ENCODE measurements around the gene GTSE1. TPM values are rescaled to one million over a fixed set of nuclear protein-coding genes. Genes with fewer than 3 reads are reported as not detected.

The GTSE1 gene
- total RNA-seq, 1 experiment from 2014 or later, result 55.1 TPM

DNA sequence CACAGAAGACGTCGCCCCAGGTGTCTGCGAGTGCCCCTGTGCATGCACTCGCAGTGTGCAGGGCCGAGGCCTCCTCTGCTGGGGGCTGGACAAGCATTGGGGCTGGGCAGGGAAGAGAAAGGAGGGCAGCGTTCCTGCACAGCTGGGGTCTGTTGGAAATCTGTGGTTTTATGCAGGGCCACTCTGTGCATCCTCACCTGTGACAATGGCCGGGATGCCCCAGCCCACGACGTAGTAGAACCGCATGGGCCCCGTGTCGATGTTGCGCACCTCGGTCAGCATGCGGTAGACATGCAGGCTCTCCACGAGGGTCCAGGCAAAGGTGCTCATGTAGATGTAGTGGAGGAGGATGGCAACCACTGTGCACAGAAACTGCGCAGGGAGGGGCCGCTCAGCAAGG is 76.0 kb downstream of the GTSE1 start:
- H3K4me1 ChIP-seq, result peaks cover 32% of the 10 kb centered on the region
- Mint-ChIP-seq H3K9me3 (ENCODE audit: unreplicated experiment) (peaks cover 21% of the 10 kb centered on the region), H3K4me3 (ENCODE audit: unreplicated experiment) (no peak overlapping the region), H3K27me3 (ENCODE audit: insufficient read depth, unreplicated experiment) (no peaks in the 10 kb centered on the region), H3K27ac (ENCODE audit: unreplicated experiment) (peak overlapping the region; percentile 85), H3K4me1 (ENCODE audit: low read depth, unreplicated experiment) (peaks cover 44% of the 10 kb centered on the region), H3K36me3 (ENCODE audit: insufficient read depth, unreplicated experiment) (peaks cover 81% of the 10 kb centered on the region)
- H3K9me3 ChIP-seq, result peaks cover 13% of the 10 kb centered on the region
- no peaks in the 10 kb centered on the region for H3K36me3 ChIP-seq (ENCODE audit: control insufficient read depth, insufficient read depth, low read length)
- BruUV-seq (replicated peaks), result no TSS peak
- H3K4me3 ChIP-seq (ENCODE audit: low read depth, low read length), result no peak overlapping the region
- TF ChIP-seq, protein P1, sequence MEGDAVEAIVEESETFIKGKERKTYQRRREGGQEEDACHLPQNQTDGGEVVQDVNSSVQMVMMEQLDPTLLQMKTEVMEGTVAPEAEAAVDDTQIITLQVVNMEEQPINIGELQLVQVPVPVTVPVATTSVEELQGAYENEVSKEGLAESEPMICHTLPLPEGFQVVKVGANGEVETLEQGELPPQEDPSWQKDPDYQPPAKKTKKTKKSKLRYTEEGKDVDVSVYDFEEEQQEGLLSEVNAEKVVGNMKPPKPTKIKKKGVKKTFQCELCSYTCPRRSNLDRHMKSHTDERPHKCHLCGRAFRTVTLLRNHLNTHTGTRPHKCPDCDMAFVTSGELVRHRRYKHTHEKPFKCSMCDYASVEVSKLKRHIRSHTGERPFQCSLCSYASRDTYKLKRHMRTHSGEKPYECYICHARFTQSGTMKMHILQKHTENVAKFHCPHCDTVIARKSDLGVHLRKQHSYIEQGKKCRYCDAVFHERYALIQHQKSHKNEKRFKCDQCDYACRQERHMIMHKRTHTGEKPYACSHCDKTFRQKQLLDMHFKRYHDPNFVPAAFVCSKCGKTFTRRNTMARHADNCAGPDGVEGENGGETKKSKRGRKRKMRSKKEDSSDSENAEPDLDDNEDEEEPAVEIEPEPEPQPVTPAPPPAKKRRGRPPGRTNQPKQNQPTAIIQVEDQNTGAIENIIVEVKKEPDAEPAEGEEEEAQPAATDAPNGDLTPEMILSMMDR (IDR thresholded peaks at IDR 0.05; ENCODE audit: insufficient read depth in 1 of 2, low read depth in 1 of 2, low read length in 1 of 2, severe bottlenecking in 1 of 2, unreplicated experiment in 1 of 2), result no peak
- intact Hi-C loops (cut with micrococcal nuclease; ENCODE audit: unreplicated experiment), result no loop called here
- POLR2A ChIA-PET, result no interaction called here
- no peak for DNase-seq
- H3K27me3 ChIP-seq (replicated peaks; ENCODE audit: control insufficient read depth, insufficient read depth, low read length), result no peaks in the 10 kb centered on the region
- CTCF ChIA-PET, result no interaction called here

DNA sequence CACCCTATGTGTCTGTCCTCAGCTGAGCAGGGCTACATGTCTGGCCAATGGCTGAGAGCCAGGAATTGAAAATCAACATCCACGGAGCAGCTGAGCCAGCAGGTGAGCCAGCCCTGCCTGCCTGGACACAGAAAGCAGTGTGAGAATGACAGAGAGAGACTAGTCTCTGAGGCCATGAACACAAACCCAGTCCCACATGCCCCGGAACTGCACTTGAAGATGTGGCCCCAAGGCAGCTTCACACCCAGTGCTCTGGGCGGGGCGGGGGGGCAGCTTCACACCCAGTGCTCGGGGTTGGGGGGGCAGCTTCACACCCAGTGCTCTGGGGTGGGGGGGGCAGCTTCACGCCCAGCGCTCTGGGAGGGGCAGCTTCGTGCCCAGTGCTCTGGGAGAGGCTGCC is 76.5 kb downstream of the GTSE1 start:
- no peaks in the 10 kb centered on the region for H3K27me3 ChIP-seq (replicated peaks; ENCODE audit: control insufficient read depth, insufficient read depth, low read length)
- H3K9me3 Mint-ChIP-seq (ENCODE audit: unreplicated experiment), result peaks cover 23% of the 10 kb centered on the region
- H3K4me3 Mint-ChIP-seq (ENCODE audit: unreplicated experiment), result no peak overlapping the region
- H3K27ac Mint-ChIP-seq (ENCODE audit: unreplicated experiment), result peak overlapping the region; percentile 85
- intact Hi-C loops (cut with micrococcal nuclease; ENCODE audit: unreplicated experiment), result no loop called here
- ChIA-PET POLR2A (no interaction called here), CTCF (no interaction called here)
- peaks cover 48% of the 10 kb centered on the region for H3K4me1 Mint-ChIP-seq (ENCODE audit: low read depth, unreplicated experiment)
- no TSS peak for BruUV-seq (replicated peaks)
- no peak overlapping the region for H3K4me3 ChIP-seq (ENCODE audit: low read depth, low read length)
- DNase-seq, result no peak
- H3K27me3 Mint-ChIP-seq (ENCODE audit: insufficient read depth, unreplicated experiment), result no peaks in the 10 kb centered on the region
- H3K4me1 ChIP-seq, result peaks cover 33% of the 10 kb centered on the region
- no peaks in the 10 kb centered on the region for H3K36me3 ChIP-seq (ENCODE audit: control insufficient read depth, insufficient read depth, low read length)
- TF ChIP-seq, protein P1 (IDR thresholded peaks at IDR 0.05; ENCODE audit: insufficient read depth in 1 of 2, low read depth in 1 of 2, low read length in 1 of 2, severe bottlenecking in 1 of 2, unreplicated experiment in 1 of 2), result no peak
- H3K9me3 ChIP-seq, result peaks cover 13% of the 10 kb centered on the region
- H3K36me3 Mint-ChIP-seq (ENCODE audit: insufficient read depth, unreplicated experiment), result peaks cover 81% of the 10 kb centered on the region

DNA sequence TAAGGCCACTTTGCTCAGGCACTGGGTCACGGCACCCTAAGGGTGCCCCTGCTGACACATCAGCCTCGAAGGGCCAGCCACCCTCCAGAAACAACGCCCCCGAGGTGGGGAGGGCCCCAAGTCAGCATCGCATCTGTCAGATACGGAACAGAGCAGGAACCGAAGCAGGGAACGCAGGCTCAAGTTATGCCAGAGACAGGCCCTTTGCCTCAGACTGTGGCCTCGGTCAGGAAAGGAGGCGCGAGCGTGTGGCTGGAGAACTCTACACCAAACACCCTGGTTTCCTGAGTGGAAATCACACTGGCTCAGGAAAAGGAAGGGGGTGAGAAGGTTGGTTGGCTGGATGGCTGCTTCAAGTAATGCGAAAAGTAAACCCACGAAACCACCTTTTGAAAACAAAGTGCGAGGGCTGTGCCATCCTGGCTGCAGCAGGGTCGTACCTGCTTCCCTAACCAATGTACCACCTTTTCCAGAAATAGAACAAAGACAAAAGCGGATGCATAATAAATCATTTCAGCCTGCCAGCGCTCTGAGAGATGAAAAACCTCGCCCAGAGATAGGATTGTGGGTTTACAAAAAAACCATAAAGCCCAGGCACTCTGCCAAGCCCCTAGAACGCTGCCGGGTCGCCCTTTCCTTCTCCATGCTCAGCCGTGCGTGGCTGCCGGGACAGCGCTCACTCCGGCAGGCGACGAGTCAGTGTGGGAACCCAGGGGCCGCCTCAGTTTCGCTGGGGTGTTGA is 77.4 kb downstream of the GTSE1 start:
- no TSS peak for BruUV-seq (replicated peaks)
- no peaks in the 10 kb centered on the region for H3K36me3 ChIP-seq (ENCODE audit: control insufficient read depth, insufficient read depth, low read length)
- H3K4me1 Mint-ChIP-seq (ENCODE audit: low read depth, unreplicated experiment), result peaks cover 57% of the 10 kb centered on the region

More for the DNA sequence above, 77.4 kb downstream of the GTSE1 start:
- H3K27ac Mint-ChIP-seq (ENCODE audit: unreplicated experiment), result peak overlapping the region; percentile 42
- Histone ChIP-seq H3K4me1 (peaks cover 42% of the 10 kb centered on the region), H3K27me3 (replicated peaks; ENCODE audit: control insufficient read depth, insufficient read depth, low read length) (no peaks in the 10 kb centered on the region), H3K9me3 (peaks cover 13% of the 10 kb centered on the region), H3K4me3 (ENCODE audit: low read depth, low read length) (no peak overlapping the region)
- no peak for DNase-seq
- H3K4me3 Mint-ChIP-seq (ENCODE audit: unreplicated experiment), result no peak overlapping the region
- ChIA-PET POLR2A (no interaction called here), CTCF (no interaction called here)
- intact Hi-C loops (cut with micrococcal nuclease; ENCODE audit: unreplicated experiment), result no loop called here
- TF ChIP-seq, protein P1 (IDR thresholded peaks at IDR 0.05; ENCODE audit: insufficient read depth in 1 of 2, low read depth in 1 of 2, low read length in 1 of 2, severe bottlenecking in 1 of 2, unreplicated experiment in 1 of 2), result no peak
- H3K36me3 Mint-ChIP-seq (ENCODE audit: insufficient read depth, unreplicated experiment), result peaks cover 84% of the 10 kb centered on the region
- no peaks in the 10 kb centered on the region for H3K27me3 Mint-ChIP-seq (ENCODE audit: insufficient read depth, unreplicated experiment)
- peaks cover 23% of the 10 kb centered on the region for H3K9me3 Mint-ChIP-seq (ENCODE audit: unreplicated experiment)
